Right ventricle myocardium inferior (tissue), 1 donor: Measurements from ENCODE around the gene CAMSAP3. TPM values are rescaled to one million over a fixed set of nuclear protein-coding genes. Genes with fewer than 3 reads are reported as not detected.
"Not testable (repeated sequence)": the region's sequence is repeated elsewhere in the genome, so short reads cannot be mapped to it uniquely, and the experiment has no call there.

ENCODE experiments used
- ATAC-seq: fragments of 200-7000 bp; cut with Tn5 transposase; one replicate; pipeline ENCODE4 v1.9.1; 2020; ENCODE audit warnings: mild to moderate bottlenecking, moderate library complexity
- DNase-seq: peaks from one replicate; pipeline ENCODE4 v3.0.0; 2021; ENCODE audit errors: missing footprints
- intact Hi-C: fragments of 100-400 bp; cut with DNase I; formaldehyde crosslinking; loops from one replicate; pipeline ENCODE4 v1.11.0; 2022
- total RNA-seq: library from RNA; stranded (reverse); fragmentation: NEBNext Ultra II Directional; extraction: Animal tissue kit (Norgen Biotek cat#: 25700); gene quantifications from one replicate; pipeline ENCODE4 v1.2.1, GENCODE V29; 2021
- donor health status: DM: no; HTN: yes; CAD: no; lungs with severe emphysema.

Gene CAMSAP3
- total RNA-seq, 1 donor from 2014 or later = 1.9 TPM

DNA sequence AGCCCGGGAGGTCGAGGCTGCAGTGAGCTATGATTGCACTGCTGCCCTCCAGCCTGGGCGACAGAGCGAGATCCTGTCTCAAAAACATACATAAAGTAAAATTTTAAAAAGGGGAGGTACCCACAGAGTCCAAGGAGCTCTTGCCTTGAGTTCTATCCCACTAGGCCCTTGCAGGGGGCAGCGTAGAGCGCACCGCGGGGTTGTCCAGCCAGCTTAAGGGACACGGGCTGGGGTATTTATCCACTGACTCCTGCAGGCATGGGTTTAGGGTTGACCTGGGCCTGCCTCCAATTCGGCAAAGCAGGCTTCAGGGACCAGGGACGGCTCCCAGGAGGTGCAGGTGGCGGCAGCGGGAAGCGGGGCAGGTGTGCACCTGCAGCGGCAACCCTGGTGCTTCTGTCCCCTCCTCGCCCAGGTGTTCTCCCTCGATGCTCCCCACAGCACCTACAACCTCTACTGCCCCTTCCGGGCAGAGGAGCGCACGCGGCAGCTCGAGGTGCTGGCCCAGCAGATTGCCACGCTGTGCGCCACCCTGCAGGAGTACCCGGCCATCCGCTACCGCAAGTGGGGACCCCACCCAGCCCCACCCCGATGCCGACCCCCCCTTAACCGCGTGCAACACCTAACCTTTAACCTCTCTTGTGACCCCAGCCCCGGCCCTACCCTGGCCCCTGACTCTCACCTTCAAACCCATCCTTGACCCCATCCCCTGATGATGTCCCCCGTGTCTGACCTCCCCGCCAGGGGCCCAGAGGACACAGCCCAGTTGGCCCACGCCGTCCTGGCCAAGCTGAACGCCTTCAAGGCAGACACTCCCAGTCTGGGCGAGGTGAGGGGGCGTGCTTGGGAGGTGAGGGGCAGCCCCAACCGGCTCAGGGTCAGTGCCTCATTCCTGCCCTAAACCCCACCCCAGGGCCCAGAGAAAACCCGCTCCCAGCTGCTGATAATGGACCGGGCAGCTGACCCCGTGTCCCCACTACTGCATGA, 45.9 kb downstream of the CAMSAP3 start:
- ATAC-seq (no peak), DNase-seq (no peak)
- intact Hi-C loops = no loop called here

GRCh38 chr19:7642295-7643030, 46.8 kb downstream of the CAMSAP3 start:
- DNase-seq (peak; percentile 17), ATAC-seq (no peak)
- intact Hi-C loops = no loop called here

- intact Hi-C loops = no loop called here
- DNase-seq (peak; percentile 39), ATAC-seq (no peak)
Observed at GRCh38 chr19:7643031-7643415, 47.4 kb downstream of the CAMSAP3 start.

GRCh38 chr19:7643629-7644549, 48.2 kb downstream of the CAMSAP3 start:
- DNase-seq = peak; percentile 20
- ATAC-seq, intact Hi-C loops: not testable (repeated sequence)

DNA sequence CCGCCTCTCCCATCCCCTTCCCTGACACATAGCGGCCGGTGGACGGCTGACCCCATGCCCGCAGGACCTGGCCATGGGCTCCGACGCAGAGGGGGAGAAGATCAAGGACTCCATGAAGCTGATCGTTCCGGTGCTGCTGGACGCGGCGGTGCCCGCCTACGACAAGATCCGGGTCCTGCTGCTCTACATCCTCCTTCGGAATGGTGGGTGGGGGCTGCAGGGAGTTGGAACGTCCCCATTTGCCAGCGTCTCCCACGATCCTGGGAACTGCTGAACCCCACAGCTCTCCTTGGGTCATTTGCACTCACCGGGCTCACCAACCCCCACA, 48.9 kb downstream of the CAMSAP3 start:
- DNase-seq = peak; percentile 30
- ATAC-seq = no peak
- intact Hi-C loops = no loop called here

DNA sequence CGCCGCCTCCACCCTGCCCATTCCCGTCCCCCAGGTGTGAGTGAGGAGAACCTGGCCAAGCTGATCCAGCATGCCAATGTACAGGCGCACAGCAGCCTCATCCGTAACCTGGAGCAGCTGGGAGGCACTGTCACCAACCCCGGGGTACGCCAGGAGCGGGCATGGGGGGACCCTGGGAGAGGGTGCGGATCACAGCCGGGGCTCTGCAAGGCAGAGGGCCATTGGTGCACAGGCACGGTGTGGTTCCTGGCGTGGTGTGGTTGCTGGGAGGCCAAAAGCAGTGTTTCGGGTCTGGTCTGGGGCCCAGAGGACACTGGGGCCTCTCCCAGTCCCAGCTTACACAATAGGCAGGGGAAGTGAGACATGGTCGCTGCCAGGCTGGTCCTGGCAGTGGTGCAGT, 49.5 kb downstream of the CAMSAP3 start:
- intact Hi-C loops = no loop called here
- no peak for ATAC-seq
- DNase-seq = no peak

DNA sequence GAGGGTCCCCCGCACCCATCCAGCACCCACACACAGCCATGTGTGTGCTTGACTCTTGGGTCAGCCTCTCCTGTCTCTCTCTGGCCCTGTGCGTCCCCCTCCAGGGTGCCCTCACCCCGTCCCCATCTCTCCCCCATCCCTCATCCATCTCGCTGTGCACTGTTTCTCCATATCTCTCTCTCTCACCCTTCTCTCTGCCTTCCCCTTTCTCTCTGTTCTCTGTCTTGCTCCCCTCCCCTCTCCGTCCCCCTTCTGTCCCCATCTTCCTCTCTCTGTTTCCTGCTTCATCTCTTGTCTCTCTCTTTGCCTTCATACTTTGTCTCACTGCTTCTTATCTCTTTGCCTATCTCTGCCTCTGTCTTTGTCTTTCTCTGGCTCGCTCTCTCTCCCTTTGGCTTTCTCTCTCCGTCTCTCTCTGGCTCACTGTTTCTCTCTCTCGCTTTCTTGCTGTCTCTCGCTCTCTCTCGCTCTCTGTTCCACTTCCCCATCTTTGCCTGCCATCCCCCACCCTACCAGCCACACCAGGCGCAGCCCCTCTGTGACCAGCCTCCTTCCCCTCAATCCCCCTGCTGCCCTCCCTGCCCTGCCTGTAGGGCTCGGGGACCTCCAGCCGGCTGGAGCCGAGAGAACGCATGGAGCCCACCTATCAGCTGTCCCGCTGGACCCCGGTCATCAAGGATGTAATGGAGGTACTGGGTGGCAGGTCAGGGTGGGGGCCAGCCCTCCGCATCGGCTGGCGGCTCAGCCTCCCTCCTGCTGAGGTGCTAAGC, 50.2 kb downstream of the CAMSAP3 start:
- ATAC-seq = no peak
- no peak for DNase-seq
- intact Hi-C loops = no loop called here

GRCh38 chr19:7646426-7646700, 50.7 kb downstream of the CAMSAP3 start:
- no peak for DNase-seq
- intact Hi-C loops = no loop called here
- ATAC-seq = no peak

DNA sequence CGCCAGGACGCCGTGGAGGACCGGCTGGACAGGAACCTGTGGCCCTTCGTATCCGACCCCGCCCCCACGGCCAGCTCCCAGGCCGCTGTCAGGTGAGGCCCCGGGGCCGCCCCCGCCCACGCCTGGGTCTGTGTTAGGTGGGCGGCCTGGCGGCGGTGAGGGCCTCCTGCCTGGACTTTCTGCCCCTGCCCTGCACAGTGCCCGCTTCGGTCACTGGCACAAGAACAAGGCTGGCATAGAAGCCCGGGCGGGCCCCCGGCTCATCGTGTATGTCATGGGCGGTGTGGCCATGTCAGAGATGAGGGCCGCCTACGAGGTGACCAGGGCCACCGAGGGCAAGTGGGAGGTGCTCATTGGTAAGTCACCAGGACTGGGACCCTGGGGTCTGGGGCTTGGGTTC, 51.5 kb downstream of the CAMSAP3 start:
- intact Hi-C loops = no loop called here
- peak; percentile 64 for DNase-seq
- no peak for ATAC-seq

- ATAC-seq (no peak), DNase-seq (peak; percentile 31)
- intact Hi-C loops = no loop called here
Observed at GRCh38 chr19:7648265-7649014, 52.8 kb downstream of the CAMSAP3 start.

GRCh38 chr19:7650148-7650547, 54.5 kb downstream of the CAMSAP3 start:
- intact Hi-C loops = no loop called here
- ATAC-seq = no peak

DNA sequence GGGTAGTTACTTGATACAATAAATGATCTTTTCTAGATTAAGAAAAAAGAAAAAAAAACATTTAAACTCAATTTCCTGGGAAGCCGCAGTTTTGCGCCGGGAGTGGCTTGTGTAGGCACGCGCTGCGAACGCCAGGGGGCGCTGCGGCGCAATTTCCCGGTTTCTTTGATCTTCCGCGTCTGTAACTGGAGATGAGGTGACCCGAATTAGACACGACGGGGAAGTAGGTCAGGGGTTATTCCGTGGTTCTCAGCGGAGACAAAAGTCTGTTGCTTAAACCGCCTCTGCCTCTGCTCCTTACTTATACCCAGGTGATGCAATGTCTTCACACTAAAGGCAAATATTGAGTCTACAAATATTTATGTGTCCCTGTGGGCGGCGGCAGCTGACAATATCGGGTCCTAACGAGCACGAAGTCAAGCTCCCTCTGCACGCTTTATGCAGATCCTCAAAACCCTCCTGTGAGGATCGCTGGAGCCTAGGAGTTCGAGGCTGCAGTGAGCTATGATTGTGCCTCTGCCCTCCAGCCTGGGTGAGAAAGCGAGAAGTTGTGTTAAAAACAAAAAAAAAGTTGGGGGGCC, 56.5 kb downstream of the CAMSAP3 start:
- DNase-seq (peak; percentile 94), ATAC-seq (peak; percentile 77)
- intact Hi-C loops = no loop called here

More at GRCh38 chr19:7650148-7650547, 54.5 kb downstream of the CAMSAP3 start:
- no peak for DNase-seq

DNA sequence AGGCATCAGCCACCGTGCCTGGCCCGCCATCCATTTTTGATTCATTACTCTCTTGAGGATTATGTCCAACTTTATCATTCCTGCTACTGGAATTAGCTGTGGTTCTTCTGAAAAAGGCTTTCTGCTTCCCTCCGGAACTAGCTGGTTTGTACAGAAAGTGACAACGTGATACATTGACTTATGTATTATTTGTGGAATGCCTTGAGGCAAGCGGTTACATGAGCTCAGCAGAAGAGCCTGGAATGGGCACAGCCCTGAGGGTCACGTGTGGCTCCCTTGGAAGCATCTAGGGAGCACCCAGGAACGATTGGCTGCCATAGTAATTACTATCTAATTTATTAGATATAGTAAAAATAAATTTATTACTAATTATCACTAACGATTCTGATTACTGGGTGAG, 58.7 kb downstream of the CAMSAP3 start:
- peak; percentile 20 for DNase-seq
- ATAC-seq = no peak
- intact Hi-C loops = no loop called here

DNA sequence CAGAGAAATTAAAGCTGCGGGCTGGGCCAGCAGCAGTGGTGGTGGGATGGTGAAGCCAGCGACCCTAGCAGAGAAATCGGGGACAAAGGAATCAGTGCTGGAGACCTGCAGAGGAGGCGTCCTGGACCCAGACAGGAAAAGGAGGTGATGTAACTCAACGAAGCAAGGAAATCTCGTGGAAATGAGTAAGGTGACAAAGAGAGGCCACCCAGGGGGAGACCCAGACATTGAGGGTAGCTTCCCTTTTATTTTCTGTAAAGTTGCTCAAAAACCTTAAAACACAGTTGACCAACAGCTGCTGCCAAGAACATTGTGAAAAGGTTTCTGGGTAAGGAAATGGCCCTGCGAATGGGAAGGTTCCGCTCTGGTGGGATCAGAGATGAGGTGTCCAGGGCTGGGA, 59.9 kb downstream of the CAMSAP3 start:
- DNase-seq = peak; percentile 11
- intact Hi-C loops = no loop called here
- no peak for ATAC-seq

DNA sequence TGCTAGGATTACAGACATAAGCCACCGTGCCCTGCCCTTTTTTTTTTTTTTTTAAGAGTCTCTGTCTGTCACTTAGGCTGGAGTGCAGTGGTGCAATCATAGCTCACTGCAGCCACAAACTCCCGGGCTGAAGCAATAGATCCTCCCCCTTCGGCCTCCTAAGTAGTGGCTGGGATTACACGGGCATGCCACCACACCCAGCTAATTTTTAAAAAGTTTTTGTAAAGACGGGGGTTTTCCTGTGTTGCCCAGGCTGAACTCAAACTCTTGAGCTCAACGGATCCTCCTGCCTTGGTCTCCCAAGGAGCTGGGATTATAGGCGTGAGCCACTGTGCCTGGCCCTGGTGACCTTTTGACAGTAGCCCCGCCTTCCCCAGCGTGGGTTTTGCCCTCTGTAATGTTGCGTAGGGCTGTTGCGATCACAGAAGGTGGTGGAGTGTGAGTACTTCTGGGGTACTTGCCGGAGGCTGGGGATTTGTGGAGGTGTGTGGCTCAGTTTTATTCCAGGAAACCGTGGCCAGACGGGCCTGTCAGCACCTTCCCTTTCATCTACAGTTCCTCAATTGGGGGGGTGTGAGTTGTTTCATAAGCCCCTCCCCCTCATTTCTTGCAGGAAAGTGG, 61.6 kb downstream of the CAMSAP3 start:
- intact Hi-C loops = no loop called here
- ATAC-seq = peak; percentile 46
- peak; percentile 69 for DNase-seq

DNA sequence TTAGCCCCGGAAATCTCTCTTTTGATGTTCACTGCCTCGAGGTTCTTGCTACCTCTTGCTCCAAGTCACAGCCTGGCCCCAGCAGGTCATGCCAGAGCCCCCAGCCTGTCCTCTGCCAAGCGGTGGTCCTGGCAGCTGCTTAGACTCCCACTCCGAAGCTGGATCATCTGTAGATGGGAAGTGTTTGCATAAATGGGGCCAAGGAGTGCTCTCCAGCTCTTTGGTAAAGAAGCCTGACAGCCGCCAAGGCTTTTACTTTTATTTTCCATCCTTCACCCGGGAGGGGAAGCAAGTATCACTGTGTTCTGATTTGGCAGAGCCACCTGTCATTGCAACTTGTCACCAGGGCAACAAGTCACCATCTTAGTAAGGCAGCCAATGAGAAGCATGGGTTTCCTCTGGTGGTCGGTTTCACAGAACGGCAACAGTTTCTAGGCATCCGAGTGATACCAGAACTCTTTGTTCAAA, 62.6 kb downstream of the CAMSAP3 start:
- ATAC-seq (no peak), DNase-seq (no peak)
- intact Hi-C loops = no loop called here
